Superior temporal gyrus (tissue), 1 donor: ENCODE results near the gene TBC1D25.
A peak's percentile ranks its signal among the peaks of the same experiment; 100 is the strongest.

Experiments used
- DNase-seq: peaks from one replicate; pipeline ENCODE4 v3.0.0-alpha.2; 2016; ENCODE audit errors: extremely low spot score

TBC1D25 gene

DNA sequence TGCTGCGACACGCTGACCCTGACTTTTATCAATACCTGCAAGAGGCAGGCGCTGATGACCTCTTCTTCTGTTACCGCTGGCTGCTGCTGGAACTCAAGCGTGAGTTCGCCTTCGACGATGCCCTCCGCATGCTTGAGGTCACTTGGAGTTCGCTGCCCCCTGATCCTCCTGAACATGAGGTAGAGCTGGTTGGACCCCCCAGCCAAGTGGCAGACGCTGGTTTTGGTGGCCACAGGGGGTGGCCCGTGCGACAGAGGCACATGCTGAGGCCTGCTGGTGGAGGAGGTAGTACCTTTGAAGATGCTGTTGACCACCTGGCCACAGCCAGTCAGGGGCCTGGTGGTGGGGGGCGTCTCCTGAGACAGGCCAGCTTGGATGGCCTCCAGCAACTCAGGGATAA lies 20.5 kb downstream of the TBC1D25 start:
- no peak for DNase-seq

DNA sequence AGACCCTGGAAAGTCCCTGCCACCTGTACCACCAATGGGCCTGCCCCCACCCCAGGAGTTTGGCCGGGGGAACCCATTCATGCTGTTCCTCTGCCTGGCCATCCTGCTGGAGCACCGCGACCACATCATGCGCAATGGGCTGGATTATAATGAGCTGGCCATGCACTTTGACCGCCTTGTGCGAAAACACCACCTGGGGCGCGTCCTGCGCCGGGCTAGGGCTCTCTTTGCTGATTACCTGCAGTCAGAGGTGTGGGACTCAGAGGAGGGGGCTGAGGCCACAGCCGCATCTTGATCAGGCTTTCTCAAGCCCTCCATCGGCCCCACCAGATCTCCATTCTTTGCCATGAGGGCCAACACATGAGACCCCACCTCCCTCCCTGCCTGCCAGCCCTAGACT lies 21.2 kb downstream of the TBC1D25 start:
- no peak for DNase-seq

DNA sequence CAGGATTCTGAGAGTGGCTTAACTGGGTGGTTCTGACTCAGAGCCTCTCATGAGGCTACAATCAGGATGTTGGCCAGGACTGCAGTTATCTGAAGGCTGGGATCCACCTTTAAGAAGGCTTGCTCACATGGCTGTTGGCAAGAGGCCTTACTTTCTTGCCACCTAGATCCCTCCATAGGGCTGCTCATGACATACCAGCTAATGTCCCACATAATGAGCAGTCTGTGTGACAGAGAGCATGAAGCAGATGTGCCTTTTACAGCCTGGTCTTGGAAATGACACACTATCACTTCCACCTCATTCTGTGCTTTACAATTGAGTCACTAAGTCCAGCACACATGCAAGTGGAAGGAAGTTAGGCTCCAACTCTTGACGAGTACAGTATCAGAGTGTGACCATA lies 30.4 kb downstream of the TBC1D25 start:
- DNase-seq: no peak

DNA sequence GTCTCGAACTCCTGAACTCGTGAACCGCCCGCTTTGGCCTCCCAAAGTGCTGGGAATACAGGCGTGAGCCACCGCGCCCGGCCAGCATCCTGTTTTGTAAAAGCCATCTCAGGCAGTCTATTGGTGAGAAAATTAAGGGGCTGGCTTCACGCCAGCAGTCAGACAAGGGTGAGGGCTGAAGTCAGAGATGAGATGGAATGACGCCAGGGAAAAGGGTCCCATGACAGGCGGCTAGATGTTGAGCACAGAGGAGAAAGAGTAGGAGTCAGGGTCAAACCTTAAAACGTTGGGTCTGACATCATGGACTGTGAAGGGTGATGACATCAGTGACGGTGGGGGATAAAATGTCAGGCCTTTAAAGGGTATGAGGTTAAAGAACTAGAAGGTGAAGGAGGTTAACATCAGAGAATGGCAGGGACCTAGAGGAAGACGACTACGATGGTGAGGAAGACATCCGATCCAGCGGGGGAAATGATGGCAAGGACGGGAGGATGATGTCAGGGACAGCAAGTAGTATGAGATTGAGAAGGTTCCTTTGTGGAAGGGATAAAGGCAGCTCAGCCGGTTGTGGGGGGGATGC lies 34.3 kb downstream of the TBC1D25 start:
- no peak for DNase-seq

DNA sequence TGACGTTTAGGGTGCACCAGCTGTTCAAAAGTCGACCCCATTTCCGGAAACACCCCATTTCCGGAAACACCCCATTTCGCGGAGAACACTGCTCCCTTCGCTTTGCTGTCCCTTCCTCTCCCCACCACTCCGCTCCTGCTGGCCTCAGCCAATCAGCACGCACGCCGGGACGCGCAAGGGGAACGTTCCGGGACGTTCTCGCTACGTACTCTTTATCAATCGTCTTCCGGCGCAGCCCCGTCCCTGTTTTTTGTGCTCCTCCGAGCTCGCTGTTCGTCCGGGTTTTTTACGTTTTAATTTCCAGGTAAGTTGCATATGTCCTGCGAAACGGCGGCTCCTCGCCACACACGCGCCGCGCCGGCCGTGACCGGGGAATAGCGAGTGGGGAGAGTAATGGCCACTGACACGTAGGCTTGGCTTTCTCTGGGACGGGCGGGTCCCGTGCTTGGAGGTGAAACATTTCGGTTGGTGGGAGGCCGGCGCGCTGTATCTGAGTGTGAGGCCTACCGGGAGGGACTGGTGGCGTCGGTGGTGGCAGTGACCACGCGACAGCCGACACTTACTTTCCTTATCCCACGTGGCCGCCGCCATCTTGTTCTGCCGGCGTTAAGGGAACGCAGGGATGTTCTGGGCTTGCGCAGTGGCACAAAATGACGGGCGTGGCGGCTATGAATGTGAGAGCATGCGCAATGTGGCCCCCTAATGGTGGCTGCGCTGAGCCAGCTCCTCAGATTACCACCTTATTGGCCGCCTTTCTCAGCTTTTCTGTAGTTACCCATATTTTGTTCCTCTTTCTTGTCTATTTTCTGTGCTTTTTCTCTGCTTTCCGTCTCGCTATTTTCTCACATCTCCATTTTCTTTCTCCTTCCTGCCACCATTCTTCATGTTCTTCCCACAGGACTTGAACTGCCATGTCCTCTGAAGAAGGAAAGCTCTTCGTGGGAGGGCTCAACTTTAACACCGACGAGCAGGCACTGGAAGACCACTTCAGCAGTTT lies 35.1 kb downstream of the TBC1D25 start, which contains the start of gene RBM3:
RBM3 (plus strand) TSS at position 215 of the 997 bp plus-strand sequence; CDS start at position 912, 697 bp downstream.
- DNase-seq: peak; percentile 93

DNA sequence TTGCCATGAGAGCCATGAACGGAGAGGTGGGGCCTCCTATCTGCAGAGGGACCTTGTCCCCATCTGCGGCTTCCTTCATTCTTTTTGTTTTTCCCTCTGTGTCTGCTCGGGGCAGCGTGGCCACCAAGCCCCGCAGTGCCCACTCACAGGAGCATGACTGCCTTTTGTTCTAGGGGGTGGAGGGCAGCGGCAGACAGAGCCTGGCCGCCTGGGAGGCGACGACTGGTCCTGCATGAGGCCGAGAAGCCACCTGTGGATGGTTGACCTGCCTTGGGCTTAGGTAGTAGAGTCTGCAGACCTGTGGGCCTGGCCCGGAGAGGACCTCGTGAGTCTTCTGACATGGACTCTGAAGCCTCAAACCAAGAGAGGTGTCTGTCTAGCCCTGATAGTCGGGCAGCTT lies 36.1 kb downstream of the TBC1D25 start:
- no peak for DNase-seq

DNA sequence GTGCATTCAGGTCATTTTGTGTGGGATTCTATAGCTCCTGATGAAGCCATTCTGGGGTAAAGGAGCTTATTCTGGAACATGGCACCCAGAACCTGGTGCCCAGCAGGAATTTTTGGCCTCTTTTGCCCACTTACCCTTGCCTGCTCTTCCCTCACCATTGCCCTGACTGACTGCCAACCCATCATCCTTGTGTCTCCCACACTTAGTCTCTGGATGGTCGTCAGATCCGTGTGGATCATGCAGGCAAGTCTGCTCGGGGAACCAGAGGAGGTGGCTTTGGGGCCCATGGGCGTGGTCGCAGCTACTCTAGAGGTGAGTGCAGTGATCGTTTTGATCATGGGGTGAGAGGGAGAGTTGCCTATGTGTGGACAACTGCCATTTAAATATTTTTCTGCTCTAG lies 36.6 kb downstream of the TBC1D25 start:
- DNase-seq: no peak

DNA sequence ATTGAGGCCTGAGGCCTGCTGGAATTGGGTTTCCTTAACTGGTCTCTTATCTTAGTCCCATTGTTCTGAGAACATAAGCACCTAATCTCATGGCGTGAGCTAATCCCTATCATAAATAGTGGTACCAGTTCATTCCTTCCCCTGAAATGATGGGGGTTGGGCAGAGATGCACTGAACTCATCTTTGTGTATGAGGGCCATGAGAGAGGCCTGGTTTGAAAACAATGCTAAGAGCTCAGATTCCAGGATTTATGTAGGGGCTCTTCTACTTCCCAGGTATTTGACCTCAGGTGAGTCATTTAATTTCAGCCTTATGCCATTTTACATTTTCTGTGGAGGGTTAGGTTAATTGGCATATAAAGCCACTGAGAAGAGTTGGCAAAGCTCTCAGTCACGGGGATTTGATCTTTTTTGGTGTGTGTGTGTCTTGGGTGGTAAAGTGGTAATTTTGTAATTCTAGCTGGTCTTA lies 39.2 kb downstream of the TBC1D25 start:
- no peak for DNase-seq

DNA sequence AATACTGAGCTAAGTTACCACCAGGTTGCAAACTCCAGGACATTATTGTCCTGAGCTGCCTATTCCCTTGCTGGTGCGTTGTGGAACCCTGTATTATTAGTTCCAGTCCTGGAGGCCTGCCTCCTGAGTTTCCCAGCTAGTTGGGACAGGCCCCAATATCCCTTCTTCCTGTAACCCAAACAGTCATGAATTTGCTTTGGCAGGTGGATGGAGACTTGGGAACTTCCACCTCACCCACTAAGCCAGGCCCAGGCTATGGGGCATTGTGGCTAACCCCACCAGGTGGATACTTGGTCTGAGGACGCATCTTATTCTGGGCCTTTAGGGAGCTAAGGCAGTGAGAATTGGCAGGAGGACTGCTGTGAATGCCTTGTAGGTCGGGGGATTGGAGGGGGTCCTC lies 39.7 kb downstream of the TBC1D25 start:
- no peak for DNase-seq

DNA sequence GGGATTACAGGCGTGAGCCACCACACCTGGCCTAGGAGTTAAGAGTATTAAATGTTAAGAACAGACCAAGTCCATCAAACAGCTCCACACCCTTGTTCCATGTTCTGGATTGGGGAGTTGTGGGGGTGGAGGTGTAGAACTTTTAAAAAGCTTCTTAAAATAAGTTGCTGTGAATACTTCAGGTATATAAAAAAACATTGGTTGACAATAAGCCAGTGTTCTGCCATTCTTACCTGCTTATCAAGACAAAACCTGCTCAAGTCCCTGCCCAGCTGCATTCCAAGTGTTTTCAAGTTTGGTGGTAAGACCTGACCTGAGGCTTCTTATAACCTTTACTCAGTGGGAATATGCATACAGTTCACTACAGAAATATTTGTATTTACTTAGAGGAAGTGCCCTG lies 41.1 kb downstream of the TBC1D25 start:
- DNase-seq: no peak

DNA sequence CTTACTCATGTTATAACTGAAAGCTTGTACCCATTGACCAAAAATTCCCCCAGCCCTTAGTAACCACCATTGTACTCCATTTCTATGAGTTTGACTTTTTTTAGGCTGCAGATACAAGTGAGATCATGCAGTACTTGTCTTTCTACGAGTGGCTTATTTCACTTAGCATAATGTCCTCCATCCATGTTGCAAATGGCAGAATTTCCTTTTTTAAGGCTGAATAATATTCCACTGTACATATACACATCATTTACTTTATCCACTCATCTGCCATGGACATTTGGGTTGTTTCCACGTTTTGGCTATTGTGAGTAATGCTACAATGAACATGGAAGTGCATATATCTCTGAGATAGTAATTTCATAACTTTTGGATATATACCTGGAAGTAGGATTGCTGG lies 45.2 kb downstream of the TBC1D25 start:
- DNase-seq: no peak

DNA sequence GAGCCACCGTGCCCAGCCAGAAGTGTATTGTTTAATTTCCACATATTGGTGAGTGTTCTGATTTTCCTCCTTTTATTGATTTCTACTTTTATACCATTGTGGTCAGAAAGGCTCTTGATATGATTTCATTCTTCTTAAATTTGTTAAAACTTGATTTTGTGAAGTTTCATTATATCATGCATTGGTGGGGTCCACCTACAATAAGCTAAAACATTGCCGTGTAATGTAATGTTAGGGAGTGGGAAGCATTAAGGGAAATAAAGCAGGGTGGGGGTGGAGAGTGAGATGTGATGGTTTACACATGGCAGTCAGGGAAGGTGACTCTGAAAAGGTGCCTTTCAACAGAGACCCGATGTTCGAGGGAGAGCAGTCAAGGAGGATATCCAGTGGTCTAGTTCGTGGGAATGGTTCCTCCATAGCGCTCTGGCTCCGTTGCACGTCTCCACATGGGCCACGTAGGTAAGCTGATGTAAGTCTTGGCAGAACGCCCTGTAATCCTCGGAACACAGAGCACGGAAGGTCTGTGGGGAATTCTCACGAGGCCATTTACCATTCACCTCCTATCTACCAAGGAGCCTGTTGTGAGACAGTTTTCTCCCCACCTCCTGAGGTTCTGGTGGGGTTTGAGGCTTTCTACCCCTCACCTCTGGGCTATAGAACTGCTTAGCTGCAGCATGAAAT lies 50.1 kb downstream of the TBC1D25 start:
- no peak for DNase-seq

DNA sequence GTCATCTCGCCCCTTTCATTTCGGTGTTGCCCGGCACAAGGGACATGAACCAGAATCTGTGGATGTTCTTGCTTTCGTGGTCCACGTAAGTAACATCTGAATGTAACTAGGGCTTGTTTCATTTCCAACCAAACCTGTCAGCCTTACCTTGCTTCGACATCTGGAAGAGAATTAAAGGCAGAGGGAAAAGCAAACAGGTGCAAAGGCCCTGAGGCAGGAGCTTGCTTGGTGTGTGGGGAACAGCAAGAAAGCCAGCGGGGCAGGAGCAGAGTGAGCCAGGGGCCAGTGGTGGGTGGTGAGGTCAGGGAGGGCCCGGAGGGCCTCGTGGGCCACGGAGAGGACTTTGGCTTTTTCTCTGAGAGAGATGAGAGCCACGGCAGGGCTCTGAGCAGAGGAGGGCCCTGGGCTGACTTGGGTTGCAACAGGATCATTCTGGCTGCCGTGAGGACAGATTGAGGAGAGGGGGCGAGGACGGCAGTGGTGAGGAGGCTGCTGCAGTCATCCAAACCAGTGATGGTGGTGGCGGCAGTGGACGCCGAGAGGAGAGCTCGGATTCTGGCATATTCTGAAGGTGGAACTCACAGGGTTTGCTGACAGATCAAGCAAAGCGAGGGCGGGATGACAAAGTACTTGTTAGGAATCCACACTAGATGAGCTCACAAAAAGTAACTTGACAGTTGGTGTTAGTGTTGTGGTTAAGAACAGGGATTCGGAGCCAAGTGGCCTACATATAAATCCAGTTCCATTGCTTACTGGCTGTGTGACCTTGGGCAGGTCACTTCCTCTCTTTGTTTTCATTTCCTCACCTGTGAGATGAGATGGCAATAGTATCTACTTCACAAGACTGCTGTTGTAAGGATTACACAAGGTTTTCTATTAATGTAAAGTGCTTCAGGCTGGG lies 50.9 kb downstream of the TBC1D25 start:
- peak; percentile 16 for DNase-seq

DNA sequence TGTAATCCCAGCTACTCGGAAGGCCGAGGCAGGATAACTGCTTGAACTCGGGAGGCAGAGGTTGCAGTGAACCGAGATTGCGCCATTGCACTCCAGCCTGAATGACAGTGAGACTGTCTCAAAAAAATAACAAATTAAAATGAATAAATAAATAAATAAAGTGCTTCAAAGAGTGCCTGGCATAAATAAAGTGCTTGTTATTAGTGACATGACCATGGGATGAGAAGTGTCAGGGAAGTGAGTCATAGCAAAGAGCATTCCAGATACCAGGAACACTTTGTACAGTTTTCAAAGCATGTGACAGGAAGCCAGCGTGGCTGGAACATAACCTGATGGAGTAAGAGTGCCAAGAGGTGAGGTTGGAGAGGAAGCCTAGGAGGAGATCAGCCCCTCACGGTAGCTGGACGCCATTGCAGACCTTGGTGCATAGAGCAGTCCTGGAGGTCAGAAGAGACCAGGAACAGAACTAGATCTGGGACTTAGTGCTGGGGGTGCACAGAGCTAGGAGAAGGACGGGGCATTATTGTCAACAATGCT lies 51.8 kb downstream of the TBC1D25 start:
- DNase-seq: no peak

DNA sequence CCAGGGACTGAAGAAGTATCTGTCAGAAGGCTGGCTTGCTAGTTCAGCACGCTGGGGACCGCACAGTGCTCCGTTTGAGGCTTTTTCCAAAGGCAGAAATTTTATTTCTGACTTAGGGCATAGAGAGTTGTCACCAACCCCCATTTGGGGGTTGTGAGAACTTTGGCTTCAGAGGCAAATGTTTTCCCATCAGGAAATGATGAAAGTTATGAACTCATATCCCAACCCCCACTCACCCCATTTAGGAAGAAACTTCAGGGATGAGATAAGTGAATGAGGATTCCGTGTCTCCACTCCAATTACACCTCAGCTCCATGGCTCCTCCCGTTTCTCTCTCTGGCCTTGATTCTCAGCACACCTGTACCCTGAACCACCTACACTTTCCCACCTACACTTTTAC lies 53.5 kb downstream of the TBC1D25 start:
- no peak for DNase-seq

DNA sequence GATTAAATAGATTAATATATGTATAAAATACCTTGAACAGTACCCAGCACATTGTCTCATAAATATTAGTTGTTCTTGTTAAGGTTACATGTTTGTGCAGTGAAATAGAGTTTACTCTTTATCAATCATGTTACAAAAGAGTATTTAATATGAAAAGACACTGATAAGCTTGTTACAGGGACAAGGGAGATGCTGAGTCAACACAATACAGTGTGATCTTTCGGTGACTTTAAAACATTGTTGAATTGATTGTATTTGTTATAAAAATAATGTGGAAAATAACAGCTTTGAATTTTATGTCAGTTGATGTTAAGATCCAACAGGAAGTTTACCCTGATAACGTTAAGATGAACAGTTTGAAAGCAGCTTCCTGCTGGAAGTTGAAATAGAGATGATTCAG lies 56.4 kb downstream of the TBC1D25 start:
- no peak for DNase-seq

DNA sequence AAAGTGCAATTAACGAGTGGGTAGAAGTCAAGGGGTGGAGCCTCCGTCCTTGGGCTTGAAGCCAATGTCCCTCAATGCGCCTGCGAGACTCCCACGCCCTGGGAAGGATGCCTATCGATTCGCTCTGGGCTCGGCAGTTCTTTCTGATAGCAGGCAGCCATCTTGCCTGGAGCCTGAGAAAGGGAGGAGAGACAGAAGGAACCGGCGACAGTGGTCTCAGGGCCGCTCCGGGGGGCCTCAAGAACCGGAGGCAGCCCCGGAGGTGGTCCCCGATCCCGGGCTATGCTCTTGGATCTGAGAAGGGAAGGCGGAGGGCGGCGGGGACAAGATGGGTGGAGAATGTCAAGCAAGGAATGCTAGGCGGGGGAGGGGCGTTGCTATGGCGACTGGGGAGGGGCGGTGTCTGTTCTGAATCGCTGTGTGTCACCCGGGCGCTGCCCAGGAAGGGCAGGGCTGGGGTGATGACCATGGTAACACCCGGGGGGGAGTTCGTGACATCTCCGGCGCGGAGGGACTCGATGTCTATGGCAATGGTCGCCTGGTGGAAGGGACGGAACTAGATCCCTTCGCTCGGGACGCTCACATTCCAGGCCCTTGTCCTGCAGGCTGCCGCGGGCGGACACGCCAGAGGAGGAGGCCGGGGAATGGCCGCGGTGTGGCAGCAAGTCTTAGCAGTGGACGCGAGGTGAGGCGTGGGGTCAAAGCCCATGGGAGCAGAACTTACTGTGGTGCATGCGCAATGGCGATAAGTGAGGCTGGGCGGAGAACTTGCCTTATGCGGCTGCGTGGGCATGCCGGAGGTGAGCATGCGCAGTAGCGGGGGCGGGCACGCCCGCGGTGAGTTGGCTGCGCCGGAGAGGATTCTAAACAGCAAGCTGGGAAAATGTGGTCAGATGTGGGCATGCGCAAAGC lies 58.1 kb downstream of the TBC1D25 start, which contains the start of gene WDR13:
WDR13 (plus strand) TSS at position 140 of the 912 bp plus-strand sequence; CDS start at position 645, 505 bp downstream.
- peak; percentile 86 for DNase-seq

DNA sequence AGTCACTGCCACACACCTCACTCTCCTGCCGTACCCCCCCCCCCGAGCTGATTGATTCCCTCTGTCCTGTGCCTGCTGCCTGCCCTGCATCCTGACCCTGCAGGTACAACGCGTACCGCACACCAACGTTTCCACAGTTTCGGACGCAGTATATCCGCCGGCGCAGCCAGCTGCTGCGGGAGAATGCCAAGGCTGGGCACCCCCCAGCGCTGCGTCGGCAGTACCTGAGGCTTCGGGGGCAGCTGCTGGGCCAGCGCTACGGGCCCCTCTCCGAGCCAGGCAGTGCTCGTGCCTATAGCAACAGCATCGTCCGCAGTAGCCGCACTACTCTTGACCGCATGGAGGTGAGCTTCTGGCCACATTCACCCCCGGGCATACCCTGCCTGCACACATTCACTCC lies 59.1 kb downstream of the TBC1D25 start:
- DNase-seq: no peak

DNA sequence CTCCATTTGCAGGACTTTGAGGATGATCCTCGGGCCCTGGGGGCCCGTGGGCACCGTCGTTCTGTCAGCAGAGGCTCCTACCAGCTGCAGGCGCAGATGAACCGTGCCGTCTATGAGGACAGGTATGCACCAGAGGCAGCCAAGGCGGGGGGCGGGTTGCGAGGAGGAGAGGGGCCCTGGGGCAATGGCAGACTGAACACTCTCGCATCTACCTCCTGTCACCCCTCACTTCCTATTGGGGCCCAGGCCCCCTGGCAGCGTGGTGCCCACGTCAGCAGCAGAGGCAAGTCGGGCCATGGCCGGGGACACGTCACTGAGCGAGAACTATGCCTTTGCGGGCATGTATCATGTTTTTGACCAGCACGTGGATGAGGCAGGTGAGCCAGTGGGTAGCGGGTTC lies 59.8 kb downstream of the TBC1D25 start:
- DNase-seq: no peak

DNA sequence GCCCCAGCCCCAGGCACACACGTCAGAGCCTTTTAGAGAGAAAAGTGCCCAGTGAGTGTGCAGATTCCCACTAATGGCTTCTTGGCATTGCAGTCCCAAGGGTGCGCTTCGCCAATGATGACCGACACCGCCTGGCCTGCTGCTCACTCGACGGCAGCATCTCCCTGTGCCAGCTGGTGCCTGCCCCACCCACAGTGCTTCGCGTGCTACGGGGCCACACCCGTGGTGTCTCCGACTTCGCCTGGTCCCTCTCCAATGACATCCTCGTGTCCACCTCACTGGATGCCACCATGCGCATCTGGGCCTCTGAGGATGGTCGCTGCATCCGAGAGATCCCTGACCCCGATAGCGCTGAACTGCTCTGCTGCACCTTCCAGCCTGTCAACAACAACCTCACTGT lies 60.7 kb downstream of the TBC1D25 start:
- DNase-seq: no peak
